Heart left ventricle (tissue), 16 donors: ENCODE data around the gene ZMIZ1. TPM values are rescaled to one million over a fixed set of nuclear protein-coding genes. Genes with fewer than 3 reads are reported as not detected.

Source experiments
- ATAC-seq, 4 donors: fragments of 200-7000 bp; cut with Tn5 transposase; one replicate each; pipeline ENCODE4 v1.9.1; 2020 to 2022; ENCODE audit warnings: moderate library complexity in 4 of 4, mild to moderate bottlenecking in 3 of 4, moderate number of reproducible peaks in 1 of 4
- DNase-seq, 5 donors: peaks; one replicate each; pipeline ENCODE4 v3.0.0-alpha.2; 2020
- H3K27ac ChIP-seq, 12 donors: fragments of 200-600 bp; sonication (generic) in 4 of 12; one replicate each; pipeline versions ENCODE4 v1.5.0 to v1.8.0; 2016 to 2022; ENCODE audit warnings: mild to moderate bottlenecking in 2 of 12
- H3K27me3 ChIP-seq, 9 donors: fragments of 200-600 bp; sonication (generic) in 2 of 9; one replicate each; pipeline versions ENCODE4 v1.5.1 to v1.8.0; 2016 to 2022; ENCODE audit warnings: mild to moderate bottlenecking in 3 of 9
- H3K36me3 ChIP-seq, 9 donors: fragments of 200-600 bp; sonication (generic) in 2 of 9; one replicate each; pipeline versions ENCODE4 v1.5.0 to v1.8.0; 2018 to 2022; ENCODE audit warnings: mild to moderate bottlenecking in 2 of 9
- H3K4me1 ChIP-seq, 12 donors: fragments of 200-600 bp; sonication (generic) in 4 of 12; one replicate each; pipeline versions ENCODE4 v1.5.0 to v1.8.0; 2016 to 2022; ENCODE audit warnings: mild to moderate bottlenecking in 3 of 12
- H3K4me3 ChIP-seq, 12 donors: fragments of 200-600 bp; sonication (generic) in 4 of 12; one replicate each; pipeline versions ENCODE4 v1.5.0 to v1.8.0; 2017 to 2022; ENCODE audit warnings: mild to moderate bottlenecking in 9 of 12, moderate library complexity in 4 of 12
- H3K9me3 ChIP-seq, 12 donors: fragments of 200-600 bp; sonication (generic) in 4 of 12; one replicate each; pipeline versions ENCODE4 v1.5.0 to v1.8.0; 2016 to 2022; ENCODE audit warnings: mild to moderate bottlenecking in 1 of 12
- POLR2A ChIP-seq, 2 donors: fragments of 450-650 bp; IDR thresholded peaks; one replicate each; pipeline ENCODE4 v1.6.1; 2017; ENCODE audit warnings: antibody characterized with exemption in 2 of 2, mild to moderate bottlenecking in 2 of 2, moderate library complexity in 2 of 2
- WGBS, 4 donors: extraction: QIAGEN DNeasy Blood & Tissue Kit in 2 of 4; methylation state at CpG; one replicate each; pipeline versions ENCODE4 v1.1.5 to v1.1.7; 2013 to 2018; 5-methylcytosine and 5-hydroxymethylcytosine counted together
- intact Hi-C, 10 donors: fragments of 100-400 bp; cut with DNase I; formaldehyde crosslinking; loops; one replicate each; pipeline versions ENCODE4 v1.11.1 to v1.14.2; 2022
- polyA plus RNA-seq, 2 donors: library from polyadenylated mRNA; stranded (reverse); fragments of 200-250 nt; gene quantifications; one replicate each; pipeline ENCODE4 v1.2.3, GENCODE V29; 2013
- total RNA-seq, 9 donors: library from RNA; depleted of rRNA in 2 of 9; stranded (reverse); fragments of >200 nt in 2 of 9; fragmentation: NEBNext Ultra II Directional in 3 of 9; extraction: Animal tissue kit (Norgen Biotek cat#: 25700) in 3 of 9; gene quantifications; one replicate each; pipeline versions ENCODE4 v1.1.0 to v1.2.4, GENCODE V29; 2016 to 2023
- TF ChIP-seq, protein P1 (sequence below), 12 donors: fragments of 200-600 bp; sonication (generic) in 4 of 12; IDR thresholded peaks; one replicate each; pipeline versions ENCODE4 v1.5.0 to v1.8.0; 2018 to 2022; ENCODE audit warnings: antibody characterized with exemption in 12 of 12, mild to moderate bottlenecking in 5 of 12
- donor health status: ischemic (EF 13 %, LVEDD 7.1; RV severe dilation, severe dysfunction).
- donor health status: healthy with polysubstance abuse.
- donor health status: DM: no; HTN: yes; CAD: no.
- donor health status: DM: no; HTN: no; CAD: no.
- donor health status: ischemic (EF 25% LVEDD 6.9; RV normal size, moderate dysfunction).
- donor health status: ischemic (EF 25% LVEDD 5.7; RV mildly dilated, moderate dysfunction).
- donor health status: healthy.
- donor health status: DM: yes; HTN: yes; CAD: no.
- donor health status: ischemic (EF 35%, LVEDD 5.7; RV mildly dilated, moderate dysfunction).
- donor health status: nonischemic (EF 11% LVEDD 7.7; RV severe dilation, severe dysfunction).
- donor health status: DM: yes; HTN: yes; CAD: no.
- donor health status: PGD.
- donor health status: ischemic (EF 29% LVEDD 5.4; RV normal size, mild dysfunction).
- donor health status: nonischemic (EF 23%, LVEDD 6.1; RV moderate dilation, normal function).

Gene ZMIZ1
- total and polyA plus RNA-seq, 11 donors, result 19.7 to 75.4 (median 49.2) TPM

DNA sequence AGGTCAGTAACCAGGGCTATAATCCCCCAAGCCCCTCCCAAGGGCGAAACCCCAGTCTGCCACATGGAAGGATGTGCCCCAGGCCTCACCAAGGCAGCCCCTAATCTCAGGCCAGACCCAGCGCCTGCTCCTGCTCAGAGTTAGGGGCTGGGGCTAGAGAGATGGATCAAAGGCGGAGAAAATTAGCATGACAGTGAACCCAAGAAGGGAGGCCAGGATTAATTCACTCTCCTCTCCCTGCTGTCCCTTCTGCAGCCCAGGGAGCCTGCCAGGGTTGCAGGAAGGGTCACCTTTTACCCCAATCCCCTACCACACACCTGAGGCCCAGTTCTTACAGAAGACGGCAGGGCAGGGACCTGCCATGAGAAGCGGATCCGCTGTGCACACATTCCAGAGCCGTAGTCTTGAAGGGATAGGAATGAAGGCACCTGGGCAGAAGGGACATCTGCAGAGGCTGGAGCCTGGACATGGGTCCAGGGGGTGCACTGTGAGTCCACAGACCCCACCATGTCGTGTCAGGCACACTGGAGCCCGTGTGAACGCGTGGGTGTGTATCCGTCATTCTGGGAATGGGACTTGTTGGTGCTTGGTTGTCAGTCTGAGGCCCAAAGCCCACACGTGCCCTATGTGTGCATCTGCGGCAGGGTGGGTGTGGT lies 11.9 kb upstream of the ZMIZ1 start:
- Histone ChIP-seq H3K4me1 (peaks cover 0 to 10% (median 2%) of the 10 kb centered on the region in 12 donors), H3K27me3 (no peaks in the 10 kb centered on the region), H3K36me3 (no peaks in the 10 kb centered on the region), H3K27ac (no peak overlapping the region), H3K4me3 (no peak overlapping the region), H3K9me3 (no peaks in the 10 kb centered on the region)
- TF ChIP-seq, protein P1, sequence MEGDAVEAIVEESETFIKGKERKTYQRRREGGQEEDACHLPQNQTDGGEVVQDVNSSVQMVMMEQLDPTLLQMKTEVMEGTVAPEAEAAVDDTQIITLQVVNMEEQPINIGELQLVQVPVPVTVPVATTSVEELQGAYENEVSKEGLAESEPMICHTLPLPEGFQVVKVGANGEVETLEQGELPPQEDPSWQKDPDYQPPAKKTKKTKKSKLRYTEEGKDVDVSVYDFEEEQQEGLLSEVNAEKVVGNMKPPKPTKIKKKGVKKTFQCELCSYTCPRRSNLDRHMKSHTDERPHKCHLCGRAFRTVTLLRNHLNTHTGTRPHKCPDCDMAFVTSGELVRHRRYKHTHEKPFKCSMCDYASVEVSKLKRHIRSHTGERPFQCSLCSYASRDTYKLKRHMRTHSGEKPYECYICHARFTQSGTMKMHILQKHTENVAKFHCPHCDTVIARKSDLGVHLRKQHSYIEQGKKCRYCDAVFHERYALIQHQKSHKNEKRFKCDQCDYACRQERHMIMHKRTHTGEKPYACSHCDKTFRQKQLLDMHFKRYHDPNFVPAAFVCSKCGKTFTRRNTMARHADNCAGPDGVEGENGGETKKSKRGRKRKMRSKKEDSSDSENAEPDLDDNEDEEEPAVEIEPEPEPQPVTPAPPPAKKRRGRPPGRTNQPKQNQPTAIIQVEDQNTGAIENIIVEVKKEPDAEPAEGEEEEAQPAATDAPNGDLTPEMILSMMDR (IDR thresholded peaks at IDR 0.05), result no peak
- TF ChIP-seq POLR2A (IDR thresholded peaks at IDR 0.05), result no peak
- no peak for ATAC-seq
- DNase-seq, result peak in 2 of 5 donors; percentile 20
- intact Hi-C loops, result loop anchor here in 2 of 10 donors (10.0 kb wide), 2 partner anchors 192 to 1012 kb away; no protein-coding TSS in a partner anchor
- WGBS, 4 donors, result 89 to 96% (median 95%) methylated on average over 11 to 14 of the region's 14 CpGs

DNA sequence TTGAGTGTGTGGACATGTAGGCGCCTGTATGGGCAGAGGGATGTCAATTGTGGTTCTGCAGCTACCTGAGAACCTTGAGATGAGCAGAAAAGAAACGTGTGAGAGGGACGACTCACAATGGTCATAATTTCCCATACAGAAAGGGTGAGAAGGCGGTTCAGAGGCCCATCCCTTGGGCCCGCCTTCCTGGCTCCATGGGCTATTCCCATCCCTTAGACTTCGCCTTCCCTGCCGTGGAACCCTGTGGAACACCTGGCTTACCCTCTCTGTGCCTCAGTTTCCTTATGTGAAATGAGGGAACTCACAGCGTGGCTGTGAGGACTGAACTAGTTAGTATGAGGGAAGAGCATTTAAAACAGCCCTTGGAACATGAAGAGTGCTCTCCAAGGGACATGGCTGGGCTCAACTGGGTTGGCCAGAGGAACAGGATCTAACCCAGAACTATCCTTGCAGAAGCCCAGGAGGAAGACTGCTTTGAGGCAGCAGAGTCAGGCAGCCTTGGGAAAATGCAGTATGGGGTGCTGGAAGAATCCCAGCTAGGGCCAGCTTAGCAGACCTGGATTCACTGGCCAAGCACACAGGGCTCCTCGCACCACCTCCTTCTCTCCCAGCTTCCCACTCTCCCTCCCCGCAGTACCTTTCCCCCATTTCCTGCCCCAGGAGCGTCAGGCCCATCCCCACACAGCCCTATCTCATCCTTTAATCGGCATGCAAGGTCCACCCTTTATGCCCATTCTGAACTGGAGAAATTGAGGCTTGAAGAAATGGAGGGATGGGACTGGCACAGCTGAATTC lies 11.1 kb upstream of the ZMIZ1 start:
- TF ChIP-seq POLR2A (IDR thresholded peaks at IDR 0.05), result no peak
- TF ChIP-seq, protein P1 (IDR thresholded peaks at IDR 0.05), result no peak
- Histone ChIP-seq H3K27ac (no peak overlapping the region), H3K36me3 (no peaks in the 10 kb centered on the region), H3K4me3 (no peak overlapping the region), H3K4me1 (peaks cover 0 to 10% (median 2%) of the 10 kb centered on the region in 12 donors), H3K9me3 (no peaks in the 10 kb centered on the region), H3K27me3 (no peaks in the 10 kb centered on the region)
- WGBS, 4 donors, result 81 to 93% (median 91%) methylated on average over 12 of the region's 12 CpGs
- intact Hi-C loops, result loop anchor here in 2 of 10 donors (10.0 kb wide), 2 partner anchors 193 to 1013 kb away; no protein-coding TSS in a partner anchor
- ATAC-seq, result no peak
- peak in 2 of 5 donors; percentile 13 to 21 for DNase-seq

DNA sequence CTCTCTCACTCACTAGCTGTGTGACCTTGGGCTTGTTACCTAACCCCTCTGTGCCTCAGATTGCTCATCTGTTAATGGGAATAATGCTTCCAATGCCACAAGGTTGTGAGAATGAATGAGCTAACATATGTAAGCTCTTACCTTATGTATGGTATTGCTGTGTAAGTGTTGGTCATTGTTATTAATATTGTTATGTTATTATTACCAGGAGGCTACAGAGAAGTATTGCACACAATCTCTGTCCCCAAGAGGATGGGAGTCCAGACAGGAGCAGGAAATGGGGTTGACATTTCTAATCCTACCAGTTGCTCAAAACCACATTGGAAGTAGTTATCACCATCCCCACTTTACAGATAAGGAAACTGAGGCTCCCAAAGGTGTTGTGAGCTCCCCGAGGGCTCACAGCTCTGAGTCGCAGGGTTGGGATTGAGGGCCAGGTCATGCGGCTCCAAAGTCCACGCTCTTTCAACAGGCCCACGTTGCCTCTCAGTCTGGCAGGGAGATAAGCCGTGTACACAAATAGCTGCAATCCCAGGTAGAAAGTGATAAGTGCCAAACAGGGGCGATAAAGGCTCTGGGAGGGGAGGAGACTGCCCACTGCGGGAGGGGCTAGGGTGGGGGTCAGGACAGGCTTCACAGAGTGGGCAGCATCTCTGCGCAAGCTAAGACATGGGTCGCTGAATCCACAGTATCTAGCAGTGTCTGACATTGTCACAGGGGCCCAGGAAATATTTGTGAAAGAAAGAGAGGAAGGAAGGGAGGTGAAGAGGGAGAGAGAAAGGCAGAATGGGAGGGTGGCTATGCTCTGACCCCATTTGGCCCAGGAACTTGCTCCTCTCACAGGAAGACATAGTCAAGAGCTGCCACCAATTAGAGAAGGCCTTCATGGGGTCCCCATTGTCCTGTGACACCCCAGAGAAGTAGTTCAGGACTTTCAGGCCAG lies 9.6 kb upstream of the ZMIZ1 start:
- TF ChIP-seq, protein P1 (IDR thresholded peaks at IDR 0.05), result no peak
- no peak for TF ChIP-seq POLR2A (IDR thresholded peaks at IDR 0.05)
- Histone ChIP-seq H3K9me3 (no peaks in the 10 kb centered on the region), H3K4me3 (no peak overlapping the region), H3K36me3 (no peaks in the 10 kb centered on the region), H3K27ac (no peak overlapping the region), H3K27me3 (no peaks in the 10 kb centered on the region), H3K4me1 (peaks cover 0 to 10% (median 4%) of the 10 kb centered on the region in 12 donors)
- peak in 2 of 5 donors; percentile 20 to 24 for DNase-seq
- no peak for ATAC-seq
- intact Hi-C loops, result loop anchor here in 2 of 10 donors (10.0 kb wide), 2 partner anchors 194 to 1014 kb away; no protein-coding TSS in a partner anchor
- WGBS, 4 donors, result 52 to 69% (median 60%) methylated on average over 10 of the region's 10 CpGs
